ENCODE data around the gene PYROXD2. TPM values are rescaled to one million over a fixed set of nuclear protein-coding genes. Genes with fewer than 3 reads are reported as not detected.
"Not testable (repeated sequence)": the region's sequence is repeated elsewhere in the genome, so short reads cannot be mapped to it uniquely, and the experiment has no call there.

The PYROXD2 gene
- polyA plus RNA-seq, 1 of the 3 experiments (the other 2 are of a cell fraction): 26.7 TPM

DNA sequence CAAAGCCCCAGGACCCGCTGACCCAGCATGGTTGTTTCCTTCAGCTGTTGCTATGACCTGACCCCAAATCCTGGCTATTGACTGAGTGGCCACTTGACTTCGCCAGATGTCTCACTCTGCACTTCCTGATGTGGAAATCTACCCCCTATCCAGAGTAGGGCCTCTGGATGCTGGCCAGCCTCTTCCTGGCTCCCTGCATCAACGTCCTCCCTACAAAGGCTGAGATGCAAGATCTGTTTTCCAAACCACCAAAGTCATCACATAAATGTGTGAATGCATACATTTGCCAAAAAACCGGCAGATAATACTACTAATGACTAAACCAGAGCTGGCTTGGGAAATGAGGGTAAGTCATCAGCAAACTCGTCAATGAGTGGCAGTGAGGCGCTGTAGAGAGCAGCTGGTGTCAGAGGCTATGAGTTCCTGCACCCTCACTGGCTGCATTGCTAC is 70.4 kb downstream of the PYROXD2 start:
- H3K9me2 ChIP-seq: no peaks in the 10 kb centered on the region
- ChIA-PET POLR2A (no interaction called here), CTCF (interaction anchor here (1.3 kb wide), 1 partner anchor 16 kb away, joined by 3 read pairs; no protein-coding TSS in a partner anchor)
- H4K20me1 ChIP-seq (ENCODE audit: insufficient read depth): no peaks in the 10 kb centered on the region
- no peaks in the 10 kb centered on the region for H3K79me2 ChIP-seq (ENCODE audit: insufficient read depth)
- H3F3A ChIP-seq (replicated peaks; ENCODE audit: insufficient read depth): no peaks in the 10 kb centered on the region
- H3K4me3 ChIP-seq (ENCODE audit: low read depth in 2 of 2, low read length in 1 of 2): no peak overlapping the region
- H3K9ac ChIP-seq: no peak overlapping the region
- H3K4me2 ChIP-seq: no peak overlapping the region
- no peak overlapping the region for H2AFZ ChIP-seq (ENCODE audit: low read depth)
- no peaks in the 10 kb centered on the region for H3K9me3 ChIP-seq
- H3K27me3 ChIP-seq (ENCODE audit: insufficient read depth): no peaks in the 10 kb centered on the region
- TF ChIP-seq FOXJ3 (CRISPR knock-in tag; IDR thresholded peaks at IDR 0.05) (no peak), MXI1 (IDR thresholded peaks at IDR 0.05; ENCODE audit: low read depth, low read length) (no peak), ELF1 (IDR thresholded peaks at IDR 0.05) (no peak), FOSL2 (IDR thresholded peaks at IDR 0.05; ENCODE audit: borderline replicate concordance, low read depth) (no peak), MAX (IDR thresholded peaks at IDR 0.05; ENCODE audit: low read depth) (no peak), NFIC (IDR thresholded peaks at IDR 0.05; ENCODE audit: borderline replicate concordance) (no peak), TAF1 (IDR thresholded peaks at IDR 0.05; ENCODE audit: borderline replicate concordance, low read depth, low read length) (no peak), TEAD4 (IDR thresholded peaks at IDR 0.05; ENCODE audit: borderline replicate concordance, insufficient read depth) (no peak), TCF12 (IDR thresholded peaks at IDR 0.05) (no peak), SMC3 (IDR thresholded peaks at IDR 0.05; ENCODE audit: low read depth, low read length) (no peak)
- no peaks in the 10 kb centered on the region for H3K36me3 ChIP-seq (replicated peaks in 1 of 2; ENCODE audit: control insufficient read depth in 1 of 2, insufficient read depth in 2 of 2, low read length in 1 of 2)
- 45% methylated on average over 6 of the region's 6 CpGs for WGBS (ENCODE audit: low lambda C conversion rate)
- peaks cover 5 to 10% of the 10 kb centered on the region in 2 experiments; a peak in 2 of 4 replicates for H3K4me1 ChIP-seq (ENCODE audit: control insufficient read depth in 1 of 2, insufficient read depth in 2 of 2, low read depth in 1 of 2, low read length in 1 of 2)
- no peak overlapping the region for H3K27ac ChIP-seq (ENCODE audit: low read depth in 2 of 2, low read length in 1 of 2)
- DNase-seq: no peak

- CTCF ChIA-PET: interaction anchor here (1.4 to 1.8 kb wide), 2 partner anchors 32 to 50 kb away, joined by 3 to 12 read pairs; no protein-coding TSS in a partner anchor
- H3K4me3 ChIP-seq (ENCODE audit: low read depth in 2 of 2, low read length in 1 of 2); POLR2A ChIA-PET: not testable (repeated sequence)
Observed at GRCh38 chr10:98341701-98342100, 73.3 kb downstream of the PYROXD2 start.

GRCh38 chr10:98340940-98341310 is 74.1 kb downstream of the PYROXD2 start:
- Histone ChIP-seq H3K79me2 (ENCODE audit: insufficient read depth) (no peaks in the 10 kb centered on the region), H3K4me2 (peak overlapping the region; percentile 43), H3K9ac (no peak overlapping the region), H3K9me3 (no peaks in the 10 kb centered on the region), H3K4me3 (ENCODE audit: low read depth in 2 of 2, low read length in 1 of 2) (no peak overlapping the region), H3K36me3 (replicated peaks in 1 of 2; ENCODE audit: control insufficient read depth in 1 of 2, insufficient read depth in 2 of 2, low read length in 1 of 2) (no peaks in the 10 kb centered on the region), H3K9me2 (no peaks in the 10 kb centered on the region), H3K27ac (ENCODE audit: low read depth in 2 of 2, low read length in 1 of 2) (peak overlapping the region in 1 of 2 experiments; percentile 23; a peak in 2 of 4 replicates), H2AFZ (ENCODE audit: low read depth) (peak overlapping the region; percentile 76), H3K4me1 (ENCODE audit: control insufficient read depth in 1 of 2, insufficient read depth in 2 of 2, low read depth in 1 of 2, low read length in 1 of 2) (peaks cover 5 to 10% of the 10 kb centered on the region in 2 experiments; a peak in 2 of 4 replicates), H3K27me3 (ENCODE audit: insufficient read depth) (no peaks in the 10 kb centered on the region), H4K20me1 (ENCODE audit: insufficient read depth) (no peaks in the 10 kb centered on the region), H3F3A (replicated peaks; ENCODE audit: insufficient read depth) (no peaks in the 10 kb centered on the region)
- CTCF ChIA-PET: interaction anchor here (0.8 to 1.8 kb wide), 7 partner anchors 8 to 127 kb away, joined by 3 to 12 read pairs (median 3); no protein-coding TSS in a partner anchor
- no peak for TF ChIP-seq FOSL2 (IDR thresholded peaks at IDR 0.05; ENCODE audit: borderline replicate concordance, low read depth)
- TF ChIP-seq EP300 (IDR thresholded peaks at IDR 0.05; ENCODE audit: borderline replicate concordance in 1 of 2, low read depth in 1 of 2, low read length in 1 of 2): 0 out of 4 replicates have a peak, but pooled peaks of 1 of the 2 experiments have one; percentile 23
- TF ChIP-seq EZH2phosphoT487 (IDR thresholded peaks at IDR 0.05; ENCODE audit: borderline replicate concordance, low read depth): no peak
- TF ChIP-seq RAD21 (IDR thresholded peaks at IDR 0.05; ENCODE audit: low read length): peak; percentile 39; the same call in 1 of the 2 replicates
- no peak for TF ChIP-seq USF1 (IDR thresholded peaks at IDR 0.05; ENCODE audit: borderline replicate concordance, low read depth)
- no peak for TF ChIP-seq YY1 (IDR thresholded peaks at IDR 0.05; ENCODE audit: low read depth)
- WGBS (ENCODE audit: low lambda C conversion rate): 6% methylated on average over 2 of the region's 2 CpGs
- peak; percentile 64 for DNase-seq
- POLR2A ChIA-PET: interaction anchor here (1.3 kb wide), 1 partner anchor 126 kb away, joined by 3 read pairs; no protein-coding TSS in a partner anchor

More at GRCh38 chr10:98341701-98342100, 73.3 kb downstream of the PYROXD2 start:
- H3K79me2 ChIP-seq (ENCODE audit: insufficient read depth); H3K27ac ChIP-seq (ENCODE audit: low read depth in 2 of 2, low read length in 1 of 2); H3K4me2 ChIP-seq; H3F3A ChIP-seq (replicated peaks; ENCODE audit: insufficient read depth); DNase-seq; H4K20me1 ChIP-seq (ENCODE audit: insufficient read depth); H3K9me3 ChIP-seq; H3K4me1 ChIP-seq (ENCODE audit: control insufficient read depth in 1 of 2, insufficient read depth in 2 of 2, low read depth in 1 of 2, low read length in 1 of 2); H2AFZ ChIP-seq (ENCODE audit: low read depth); H3K9ac ChIP-seq; H3K9me2 ChIP-seq; H3K27me3 ChIP-seq (ENCODE audit: insufficient read depth); H3K36me3 ChIP-seq (replicated peaks in 1 of 2; ENCODE audit: control insufficient read depth in 1 of 2, insufficient read depth in 2 of 2, low read length in 1 of 2): not testable (repeated sequence)
- WGBS (ENCODE audit: low lambda C conversion rate): 85% methylated on average over 10 of the region's 10 CpGs
